Measurements from ENCODE around the gene DAPK1.

GRCh38 chr9:87685441-87685840 is 187.8 kb downstream of the DAPK1 start:
- TF ChIP-seq CTCF (IDR thresholded peaks at IDR 0.05; ENCODE audit: low read length) (no peak), EZH2 (IDR thresholded peaks at IDR 0.05; ENCODE audit: borderline replicate concordance, low read length) (no peak)

Data from OCI-LY1 (cell line).